RWPE2 (cell line): ENCODE measurements around the gene LRRC15.

Experiments
- ATAC-seq: fragments of 200-7000 bp; cut with Tn5 transposase; 3 replicates; pipeline ENCODE4 v1.9.1; 2021; ENCODE audit warnings: low read depth
- DNase-seq: peaks from one replicate; pipeline ENCODE4 v3.0.0-alpha.2; 2020; ENCODE audit warnings: low spot score
- H3K27ac ChIP-seq: fragments of 450-650 bp; 2 replicates; pipeline ENCODE4 v1.5.1; 2017; ENCODE audit warnings: mild to moderate bottlenecking; ENCODE audit not compliant: poor library complexity, severe bottlenecking
- H3K27me3 ChIP-seq: fragments of 250-450 bp; sonication (Bioruptor Pico); 2 replicates; pipeline ENCODE4 v1.5.1; 2021; ENCODE audit warnings: mild to moderate bottlenecking, moderate library complexity; ENCODE audit not compliant: insufficient read depth, poor library complexity, severe bottlenecking
- H3K36me3 ChIP-seq: fragments of 250-450 bp; sonication (Bioruptor Pico); 2 replicates; pipeline ENCODE4 v1.5.1; 2020; ENCODE audit warnings: low read depth, mild to moderate bottlenecking, moderate library complexity
- H3K4me1 ChIP-seq: fragments of 250-450 bp; sonication (Bioruptor Pico); 2 replicates; pipeline ENCODE4 v1.5.1; 2021; ENCODE audit warnings: mild to moderate bottlenecking, moderate library complexity; ENCODE audit not compliant: insufficient read depth, poor library complexity, severe bottlenecking
- H3K4me3 ChIP-seq: fragments of 250-450 bp; sonication (Bioruptor Pico); 2 replicates; pipeline ENCODE4 v1.5.1; 2021; ENCODE audit warnings: mild to moderate bottlenecking, moderate library complexity; ENCODE audit not compliant: severe bottlenecking
- H3K9me3 ChIP-seq: fragments of 250-450 bp; sonication (Bioruptor Pico); 2 replicates; pipeline ENCODE4 v1.5.1; 2021; ENCODE audit warnings: mild to moderate bottlenecking, moderate library complexity; ENCODE audit not compliant: severe bottlenecking
- CTCF ChIP-seq: fragments of 450-650 bp; IDR thresholded peaks from one replicate; pipeline ENCODE4 v1.5.1; 2017; ENCODE audit warnings: mild to moderate bottlenecking, moderate library complexity; ENCODE audit not compliant: poor library complexity, severe bottlenecking

The LRRC15 gene

GRCh38 chr3:194346621-194347020 lies 22.9 kb downstream of the LRRC15 start:
- no peak for DNase-seq
- TF ChIP-seq CTCF = no peak
- no peaks in the 10 kb centered on the region for H3K4me1 ChIP-seq
- no peaks in the 10 kb centered on the region for H3K9me3 ChIP-seq
- H3K4me3 ChIP-seq = no peak overlapping the region
- H3K27ac ChIP-seq = no peak overlapping the region
- H3K27me3 ChIP-seq = no peaks in the 10 kb centered on the region
- no peaks in the 10 kb centered on the region for H3K36me3 ChIP-seq
- ATAC-seq = no peak

GRCh38 chr3:194346035-194346434 lies 23.5 kb downstream of the LRRC15 start:
- H3K27me3 ChIP-seq = no peaks in the 10 kb centered on the region
- no peaks in the 10 kb centered on the region for H3K9me3 ChIP-seq
- no peak overlapping the region for H3K27ac ChIP-seq
- no peak overlapping the region for H3K4me3 ChIP-seq
- H3K36me3 ChIP-seq = no peaks in the 10 kb centered on the region
- no peak for TF ChIP-seq CTCF
- ATAC-seq (no peak), DNase-seq (no peak)
- no peaks in the 10 kb centered on the region for H3K4me1 ChIP-seq

GRCh38 chr3:194344012-194344411 lies 25.5 kb downstream of the LRRC15 start:
- Histone ChIP-seq H3K9me3 (no peaks in the 10 kb centered on the region), H3K36me3 (no peaks in the 10 kb centered on the region), H3K4me3 (no peak overlapping the region), H3K4me1 (no peaks in the 10 kb centered on the region), H3K27ac (no peak overlapping the region), H3K27me3 (no peaks in the 10 kb centered on the region)
- TF ChIP-seq CTCF = peak; percentile 98
- peak; percentile 77 for ATAC-seq
- DNase-seq = no peak

GRCh38 chr3:194343561-194343893 lies 26.0 kb downstream of the LRRC15 start:
- DNase-seq = no peak
- no peak for ATAC-seq
- H3K4me3 ChIP-seq = no peak overlapping the region
- H3K27me3 ChIP-seq = no peaks in the 10 kb centered on the region
- H3K27ac ChIP-seq = no peak overlapping the region
- H3K4me1 ChIP-seq = no peaks in the 10 kb centered on the region
- no peak for TF ChIP-seq CTCF
- H3K9me3 ChIP-seq = no peaks in the 10 kb centered on the region
- no peaks in the 10 kb centered on the region for H3K36me3 ChIP-seq

- Histone ChIP-seq H3K4me3 (no peak overlapping the region), H3K27me3 (no peaks in the 10 kb centered on the region), H3K9me3 (no peaks in the 10 kb centered on the region), H3K4me1 (no peaks in the 10 kb centered on the region), H3K36me3 (no peaks in the 10 kb centered on the region), H3K27ac (no peak overlapping the region)
- no peak for TF ChIP-seq CTCF
- ATAC-seq (no peak), DNase-seq (no peak)
Observed at GRCh38 chr3:194342861-194343560, 26.5 kb downstream of the LRRC15 start.
